Upper lobe of left lung (tissue), 4 donors: Measurements from ENCODE around the gene LPAR5.

ENCODE experiments used
- CTCF ChIP-seq, 6 experiments: fragments of 450-650 bp in 4 of 6; fragments of 200-600 bp in 2 of 6; sonication (generic) in 2 of 6; IDR thresholded peaks; one replicate each; pipeline ENCODE4 v1.5.1; 2016 to 2019; ENCODE audit warnings: antibody characterized with exemption in 6 of 6
- EP300 ChIP-seq, 4 donors: sonication (generic); formaldehyde crosslinking; IDR thresholded peaks; one replicate each; pipeline ENCODE4 v1.5.1; 2017; ENCODE audit warnings: antibody characterized with exemption in 4 of 4, control low read depth in 2 of 4
- POLR2A ChIP-seq, 4 donors: fragments of 450-650 bp; IDR thresholded peaks; one replicate each; pipeline ENCODE4 v1.5.1; 2016 to 2017; ENCODE audit warnings: antibody characterized with exemption in 4 of 4, mild to moderate bottlenecking in 2 of 4
- POLR2AphosphoS5 ChIP-seq, 2 donors: sonication (generic); formaldehyde crosslinking; IDR thresholded peaks; one replicate each; pipeline ENCODE4 v1.5.1; 2017; ENCODE audit warnings: antibody characterized with exemption in 2 of 2

- TF ChIP-seq CTCF (IDR thresholded peaks at IDR 0.05) (no peak), EP300 (IDR thresholded peaks at IDR 0.05) (no peak), POLR2A (IDR thresholded peaks at IDR 0.05) (no peak), POLR2AphosphoS5 (IDR thresholded peaks at IDR 0.05) (no peak)
Observed at GRCh38 chr12:6653342-6653741, 17.6 kb upstream of the LPAR5 start.
